Spinal cord (tissue), 10 donors: ENCODE results near the gene LRRC26. TPM values are rescaled to one million over a fixed set of nuclear protein-coding genes. Genes with fewer than 3 reads are reported as not detected.
A peak's percentile ranks its signal among the peaks of the same experiment; 100 is the strongest.

ENCODE experiments used
- DNase-seq, 6 donors: peaks; one replicate each; pipeline versions ENCODE4 v3.0.0 to v3.0.0-alpha.2; 2013 to 2015; ENCODE audit warnings: low spot score in 6 of 6, low read depth in 4 of 6
- H3K27ac ChIP-seq: one replicate; pipeline ENCODE4 v1.5.1; 2013; ENCODE audit warnings: low read depth, low read length, control low read depth
- H3K27me3 ChIP-seq: one replicate; pipeline ENCODE4 v1.6.1; 2013; ENCODE audit warnings: low read length; ENCODE audit not compliant: control insufficient read depth, insufficient read depth
- H3K36me3 ChIP-seq: one replicate; pipeline ENCODE4 v1.6.1; 2013; ENCODE audit warnings: low read length; ENCODE audit not compliant: control insufficient read depth, insufficient read depth
- H3K4me1 ChIP-seq: one replicate; pipeline ENCODE4 v1.6.1; 2013; ENCODE audit warnings: low read length; ENCODE audit not compliant: control insufficient read depth, insufficient read depth
- H3K4me3 ChIP-seq: one replicate; pipeline ENCODE4 v1.5.1; 2013; ENCODE audit warnings: low read depth, low read length, control low read depth
- H3K9me3 ChIP-seq: one replicate; pipeline ENCODE4 v1.6.1; 2013; ENCODE audit warnings: low read length; ENCODE audit not compliant: control insufficient read depth, insufficient read depth
- WGBS: methylation state at CpG from one replicate; pipeline ENCODE4 v1.1.5; 2013; ENCODE audit warnings: missing lambda C conversion rate; ENCODE audit not compliant: insufficient coverage; 5-methylcytosine and 5-hydroxymethylcytosine counted together
- polyA plus RNA-seq, 2 donors: library from polyadenylated mRNA; unstranded; fragments of 120-200 nt; gene quantifications; one replicate each; pipeline ENCODE4 v1.2.1, GENCODE V29; 2013; ENCODE audit not compliant: insufficient read length in 2 of 2
- total RNA-seq, 2 donors: library from RNA; depleted of rRNA in 1 of 2; stranded (reverse); fragments of 120-200 nt in 1 of 2; fragments of >200 nt in 1 of 2; gene quantifications; one replicate each; pipeline versions ENCODE4 v1.2.3 to v1.2.4, GENCODE V29; 2013 to 2014
- donor health status: healthy.

The LRRC26 gene
- total and polyA plus RNA-seq, 4 donors, result 0.30 to 1.9 (median 0.87) TPM

DNA sequence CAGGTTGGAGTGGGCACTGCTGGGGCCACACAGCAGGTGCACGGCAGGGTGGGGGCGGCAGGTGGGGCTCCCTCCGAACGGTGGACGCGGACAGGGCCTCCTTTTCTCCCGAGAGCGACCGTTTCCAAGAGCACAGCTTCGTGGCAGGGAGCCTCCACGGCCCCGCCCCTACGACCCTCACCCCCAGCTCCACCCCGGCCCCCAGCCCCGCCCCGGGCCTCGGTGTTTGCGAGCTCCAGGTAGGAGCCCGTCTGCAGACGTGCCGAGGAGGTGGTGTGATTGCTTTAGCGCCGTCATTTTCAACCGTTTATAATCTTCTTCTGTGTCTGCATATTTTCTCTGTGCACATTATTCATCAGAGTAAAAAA lies 22.1 kb downstream of the LRRC26 start:
- Histone ChIP-seq H3K4me3 (no peak overlapping the region), H3K4me1 (no peaks in the 10 kb centered on the region), H3K27me3 (peaks cover 2% of the 10 kb centered on the region), H3K36me3 (peaks cover 78% of the 10 kb centered on the region), H3K9me3 (no peaks in the 10 kb centered on the region), H3K27ac (no peak overlapping the region)
- WGBS, result 33% methylated on average over 10 of the region's 24 CpGs
- no peak for DNase-seq

DNA sequence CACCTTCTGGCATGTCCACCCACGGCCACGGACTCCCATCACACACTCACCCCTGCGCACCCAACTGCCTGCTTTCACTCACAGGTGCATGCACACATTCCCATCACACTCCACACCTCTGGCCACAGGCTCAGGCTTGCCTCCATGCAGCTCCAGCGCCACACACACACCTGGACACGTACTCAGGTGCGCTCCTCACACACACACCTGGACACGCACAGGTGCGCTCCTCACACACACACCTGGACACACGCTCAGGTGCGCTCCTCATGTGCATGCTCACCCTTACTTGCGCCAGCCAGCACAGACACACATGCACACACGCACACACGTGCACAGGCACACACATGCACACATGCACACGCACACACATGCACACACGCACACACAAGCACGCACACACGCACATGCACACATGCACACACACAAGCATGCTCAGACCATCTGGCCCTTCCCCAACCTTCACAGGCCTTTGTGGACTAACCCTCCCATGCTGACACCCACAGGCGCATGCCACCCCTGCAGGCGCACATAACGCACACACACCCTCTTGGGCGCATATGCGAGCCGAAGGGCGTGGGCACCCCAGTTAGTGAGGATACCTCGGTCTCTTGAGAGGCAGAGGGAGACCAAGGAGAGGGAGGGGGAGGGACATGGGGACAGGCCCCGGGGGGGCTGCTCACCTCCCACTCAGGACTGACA lies 22.6 kb downstream of the LRRC26 start:
- WGBS, result 86% methylated on average over 25 of the region's 26 CpGs
- Histone ChIP-seq H3K4me1 (peaks cover 2% of the 10 kb centered on the region), H3K4me3 (no peak overlapping the region), H3K27me3 (peaks cover 2% of the 10 kb centered on the region), H3K36me3 (peaks cover 78% of the 10 kb centered on the region), H3K27ac (no peak overlapping the region), H3K9me3 (no peaks in the 10 kb centered on the region)
- DNase-seq, result no peak

DNA sequence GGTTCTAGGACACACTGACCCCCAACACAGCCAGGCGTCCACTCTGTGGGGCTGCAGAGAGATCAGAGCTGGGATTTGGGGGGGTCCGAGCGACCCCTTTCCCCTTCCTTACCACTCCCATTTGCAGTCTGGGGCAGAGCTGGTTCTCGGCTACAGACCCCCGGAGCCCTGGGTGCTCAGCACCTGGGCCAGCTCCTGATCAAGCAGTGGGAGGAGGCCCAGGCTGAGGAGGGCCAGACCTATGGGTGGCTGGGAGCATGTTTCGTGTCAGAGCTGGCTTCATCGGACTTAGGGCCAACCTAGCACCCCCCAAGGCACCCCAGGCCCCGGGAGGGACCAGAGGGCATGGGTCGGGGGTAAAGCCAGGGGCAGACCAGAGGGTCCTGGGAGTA lies 23.3 kb downstream of the LRRC26 start:
- DNase-seq, result no peak
- Histone ChIP-seq H3K9me3 (no peaks in the 10 kb centered on the region), H3K27ac (no peak overlapping the region), H3K4me1 (peaks cover 9% of the 10 kb centered on the region), H3K27me3 (peaks cover 2% of the 10 kb centered on the region), H3K4me3 (no peak overlapping the region), H3K36me3 (peaks cover 81% of the 10 kb centered on the region)
- 86% methylated on average over 4 of the region's 9 CpGs for WGBS

DNA sequence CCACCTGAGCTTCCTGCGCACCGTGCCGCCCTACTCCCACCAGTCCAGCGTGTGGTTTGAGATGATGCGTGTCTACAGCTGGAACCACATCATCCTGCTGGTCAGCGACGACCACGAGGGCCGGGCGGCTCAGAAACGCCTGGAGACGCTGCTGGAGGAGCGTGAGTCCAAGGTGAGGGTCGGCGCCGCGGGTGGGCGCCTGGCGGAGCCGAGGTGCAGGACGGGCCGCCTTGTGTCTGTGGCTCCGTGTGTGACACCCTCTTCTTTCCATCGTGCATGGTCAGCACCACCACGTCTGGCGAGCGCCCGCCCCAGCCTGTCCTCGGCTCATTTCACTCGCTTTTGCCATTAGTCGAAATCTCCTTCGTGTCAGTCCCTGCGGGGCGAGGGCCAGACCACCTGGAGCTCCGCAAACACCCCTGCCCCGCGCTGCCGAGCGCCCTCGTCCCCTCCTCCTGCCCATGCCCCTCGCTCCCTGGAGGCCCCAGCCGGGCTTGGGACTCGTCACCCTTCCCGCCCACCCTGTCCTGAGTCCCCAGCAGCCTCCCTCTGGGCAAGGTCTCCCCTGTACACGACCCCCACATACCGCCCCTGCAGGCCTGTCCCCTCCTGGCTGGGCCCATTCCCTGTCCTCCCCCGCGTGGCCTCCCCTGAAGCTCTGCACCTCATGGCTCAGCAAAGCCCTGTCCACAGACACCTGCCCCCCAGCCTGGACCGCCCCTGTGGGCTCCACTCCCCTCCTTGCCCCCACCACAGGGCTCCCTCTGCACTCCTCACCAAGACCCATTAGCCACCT lies 23.9 kb downstream of the LRRC26 start:
- Histone ChIP-seq H3K27me3 (peaks cover 4% of the 10 kb centered on the region), H3K4me1 (peaks cover 15% of the 10 kb centered on the region), H3K9me3 (no peaks in the 10 kb centered on the region), H3K36me3 (peaks cover 84% of the 10 kb centered on the region), H3K27ac (no peak overlapping the region), H3K4me3 (no peak overlapping the region)
- WGBS, result 49% methylated on average over 47 of the region's 49 CpGs
- no peak for DNase-seq

DNA sequence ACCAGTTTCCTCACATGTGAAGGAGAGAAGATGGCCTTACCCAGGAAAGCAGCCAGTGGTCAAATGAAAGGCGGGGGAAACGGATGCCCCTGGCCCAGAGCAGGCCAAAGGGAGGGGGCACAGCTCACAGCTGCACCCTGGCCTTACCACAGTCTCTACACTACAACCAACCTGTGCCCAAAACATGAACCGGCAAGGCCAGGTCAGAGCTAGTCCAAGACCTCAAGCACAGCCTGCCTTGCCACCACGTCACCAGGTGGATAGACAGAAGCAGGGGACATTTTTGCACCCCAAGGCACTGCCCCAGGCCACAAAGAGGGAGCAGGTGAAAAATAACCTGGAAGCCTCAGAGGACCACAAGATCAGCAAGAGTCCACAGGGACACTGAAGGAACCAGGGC lies 26.4 kb downstream of the LRRC26 start:
- no peak overlapping the region for H3K27ac ChIP-seq
- H3K36me3 ChIP-seq, result peaks cover 69% of the 10 kb centered on the region
- H3K27me3 ChIP-seq, result peaks cover 22% of the 10 kb centered on the region
- H3K4me3 ChIP-seq, result no peak overlapping the region
- peaks cover 30% of the 10 kb centered on the region for H3K4me1 ChIP-seq
- 51% methylated on average over 4 of the region's 4 CpGs for WGBS
- DNase-seq, result no peak
- no peaks in the 10 kb centered on the region for H3K9me3 ChIP-seq

DNA sequence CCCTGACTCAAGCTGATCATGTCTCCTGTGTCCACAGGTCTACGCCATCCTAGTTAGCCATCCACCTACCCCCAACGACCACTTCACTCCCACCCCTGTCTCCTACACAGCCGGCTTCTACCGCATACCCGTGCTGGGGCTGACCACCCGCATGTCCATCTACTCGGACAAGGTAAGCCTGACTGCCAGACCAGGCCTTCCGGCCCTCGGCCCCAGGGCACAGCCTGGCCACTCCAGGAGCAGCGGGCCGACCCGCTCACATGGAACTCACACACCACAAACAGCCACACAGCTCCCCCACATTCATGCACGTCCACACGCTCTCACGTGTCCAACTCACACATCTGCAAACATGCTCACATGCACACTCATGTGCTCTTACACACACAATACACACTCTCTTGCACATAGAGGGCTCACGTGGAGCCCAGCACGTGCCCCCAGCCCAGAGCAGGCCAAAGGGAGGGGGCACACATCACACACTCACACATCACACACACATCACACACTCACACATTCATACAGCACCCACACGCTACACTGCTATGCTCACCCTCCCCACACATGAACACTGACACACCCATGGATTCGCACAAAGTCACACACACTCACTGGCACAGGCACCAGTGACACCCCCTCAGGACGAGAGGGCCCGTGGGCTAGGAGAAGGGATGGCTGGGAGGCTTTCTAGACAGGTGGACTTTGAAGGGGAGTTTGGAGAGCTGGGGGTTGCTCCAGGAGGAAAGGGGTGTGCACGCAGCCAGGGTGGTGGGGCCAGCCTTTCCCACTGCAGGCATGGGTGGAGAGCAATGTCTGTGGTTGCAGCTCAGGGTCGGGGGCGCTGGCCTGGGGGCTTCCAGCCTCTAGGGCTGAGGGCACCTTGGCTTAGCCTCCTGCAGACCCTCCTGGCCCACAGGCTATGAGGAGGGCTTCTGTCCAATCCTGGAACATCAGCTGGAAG lies 27.6 kb downstream of the LRRC26 start:
- Histone ChIP-seq H3K4me3 (no peak overlapping the region), H3K27me3 (peaks cover 33% of the 10 kb centered on the region), H3K9me3 (no peaks in the 10 kb centered on the region), H3K36me3 (peaks cover 57% of the 10 kb centered on the region), H3K4me1 (peaks cover 43% of the 10 kb centered on the region), H3K27ac (no peak overlapping the region)
- 75% methylated on average over 19 of the region's 24 CpGs for WGBS
- DNase-seq, result no peak

DNA sequence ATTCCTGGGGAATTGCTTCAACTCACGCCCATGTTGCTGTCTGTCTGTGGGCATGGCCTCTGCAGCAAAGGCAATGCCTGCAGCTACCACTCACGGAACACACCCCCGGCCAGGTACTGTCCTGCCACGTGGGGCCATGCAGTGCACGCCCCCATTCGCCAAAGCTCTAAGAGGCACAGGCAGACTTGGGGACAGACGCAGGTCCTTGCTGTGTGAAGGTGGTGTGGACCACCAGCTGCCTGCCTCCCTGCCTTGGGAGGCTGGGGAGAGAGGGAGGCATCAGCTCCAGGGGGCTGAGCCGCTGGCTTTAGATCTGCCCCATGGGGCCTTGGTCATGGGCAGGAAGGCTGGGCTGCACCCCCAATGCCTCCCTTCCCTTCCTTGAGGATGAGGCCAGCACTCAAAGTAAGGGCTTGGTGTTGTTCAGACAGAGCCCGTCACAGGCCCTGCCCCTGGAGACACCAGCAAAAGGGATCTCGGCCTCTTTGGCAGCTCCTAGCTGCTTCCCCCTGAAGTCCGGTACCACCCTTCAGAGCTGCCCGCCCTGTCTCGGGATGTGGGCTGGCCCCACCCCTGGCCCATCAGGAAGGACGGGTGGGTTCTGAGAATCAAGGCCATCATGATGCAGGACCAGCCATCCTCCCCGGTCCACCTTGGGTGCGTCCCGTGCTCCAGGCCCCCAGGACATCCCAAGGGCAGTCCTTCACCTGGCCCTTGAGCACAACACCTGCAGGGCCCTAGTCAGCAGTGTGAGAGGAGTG lies 28.6 kb downstream of the LRRC26 start:
- DNase-seq, result no peak
- peaks cover 46% of the 10 kb centered on the region for H3K36me3 ChIP-seq
- peaks cover 43% of the 10 kb centered on the region for H3K27me3 ChIP-seq
- 68% methylated on average over 16 of the region's 17 CpGs for WGBS
- peaks cover 53% of the 10 kb centered on the region for H3K4me1 ChIP-seq
- no peaks in the 10 kb centered on the region for H3K9me3 ChIP-seq
- no peak overlapping the region for H3K4me3 ChIP-seq
- H3K27ac ChIP-seq, result no peak overlapping the region

DNA sequence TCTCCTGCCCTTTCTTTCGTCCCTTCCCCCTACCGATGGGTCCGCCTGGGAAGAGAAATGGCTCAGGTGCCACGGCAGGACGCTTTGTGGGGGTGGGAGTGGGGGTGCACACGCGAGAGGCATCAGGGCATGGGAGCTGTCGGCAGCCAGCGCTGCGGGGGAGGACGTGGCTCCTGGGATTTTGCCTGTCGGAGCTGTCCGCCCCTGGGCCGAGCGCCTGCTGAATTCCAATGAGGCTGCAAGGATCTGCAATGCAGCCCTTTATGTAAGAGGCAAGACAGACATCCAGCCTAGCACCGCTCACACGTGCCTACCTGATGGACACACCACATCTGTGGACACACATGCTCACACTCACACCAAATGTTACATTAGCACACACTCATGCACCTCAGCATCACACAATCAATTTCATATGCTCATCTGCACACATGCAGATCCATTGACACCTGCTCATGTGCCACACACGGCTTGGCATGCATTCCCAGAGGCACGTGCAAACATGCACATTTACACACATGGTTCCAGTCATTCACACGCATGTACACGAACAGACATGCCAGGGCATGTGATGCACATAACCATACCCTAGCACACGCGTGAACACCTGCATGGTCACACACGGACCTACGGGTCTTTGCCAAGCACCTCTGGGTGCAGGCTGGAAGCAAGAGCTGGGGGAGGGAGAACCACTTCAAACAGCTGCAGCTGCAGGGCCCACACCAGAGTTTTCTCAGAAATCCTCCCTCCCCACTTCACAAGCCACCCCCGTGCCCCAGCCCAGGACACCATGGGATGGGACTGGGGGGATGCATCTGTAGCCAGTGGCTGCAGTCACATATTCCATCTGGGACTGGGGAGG lies 29.5 kb downstream of the LRRC26 start:
- H3K9me3 ChIP-seq, result no peaks in the 10 kb centered on the region
- 47% methylated on average over 18 of the region's 26 CpGs for WGBS
- H3K27me3 ChIP-seq, result peaks cover 46% of the 10 kb centered on the region
- peak overlapping the region; percentile 31 for H3K4me3 ChIP-seq
- peak in 2 of 6 donors; percentile 26 to 81 for DNase-seq
- peaks cover 40% of the 10 kb centered on the region for H3K36me3 ChIP-seq
- H3K27ac ChIP-seq, result no peak overlapping the region
- peaks cover 54% of the 10 kb centered on the region for H3K4me1 ChIP-seq
